ENCODE measurements around the gene MYO5C. TPM values are rescaled to one million over a fixed set of nuclear protein-coding genes. Genes with fewer than 3 reads are reported as not detected.
"Not testable (repeated sequence)": the region's sequence is repeated elsewhere in the genome, so short reads cannot be mapped to it uniquely, and the experiment has no call there.

The MYO5C gene
- total RNA-seq, 1 donor from 2014 or later: 19.7 TPM

GRCh38 chr15:52287114-52287513 is 8.5 kb downstream of the MYO5C start:
- FAIRE-seq: no peak
- peak; percentile 88 for DNase-seq (ENCODE audit: low read depth)
- no peaks in the 10 kb centered on the region for H3K36me3 ChIP-seq (ENCODE audit: control insufficient read depth, insufficient read depth, low read length)
- TF ChIP-seq CTCF (IDR thresholded peaks at IDR 0.05; ENCODE audit: insufficient read depth, low read length, severe bottlenecking): no peak
- H3K4me3 ChIP-seq (ENCODE audit: low read depth, low read length): no peak overlapping the region
- no peaks in the 10 kb centered on the region for H3K27me3 ChIP-seq (ENCODE audit: control insufficient read depth, insufficient read depth, low read length)

DNA sequence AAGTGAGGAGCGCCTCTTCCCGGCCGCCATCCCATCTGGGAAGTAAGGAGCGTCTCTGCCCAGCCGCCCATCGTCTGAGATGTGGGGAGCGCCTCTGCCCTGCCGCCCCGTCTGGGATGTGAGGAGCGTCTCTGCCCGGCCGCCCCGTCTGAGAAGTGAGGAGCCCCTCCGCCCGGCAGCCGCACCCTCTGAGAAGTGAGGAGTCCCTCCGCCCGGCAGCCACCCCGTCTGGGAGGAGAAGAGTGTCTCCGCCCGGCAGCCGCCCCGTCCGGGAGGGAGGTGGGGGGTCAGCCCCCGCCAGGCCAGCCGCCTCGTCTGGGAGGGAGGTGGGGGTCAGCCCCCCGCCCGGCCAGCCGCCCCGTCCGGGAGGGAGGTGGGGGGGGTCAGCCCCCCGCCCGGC is 9.7 kb downstream of the MYO5C start:
- not testable (repeated sequence) for H3K4me3 ChIP-seq (ENCODE audit: low read depth, low read length); H3K27me3 ChIP-seq (ENCODE audit: control insufficient read depth, insufficient read depth, low read length); H3K36me3 ChIP-seq (ENCODE audit: control insufficient read depth, insufficient read depth, low read length); FAIRE-seq; DNase-seq (ENCODE audit: low read depth)

DNA sequence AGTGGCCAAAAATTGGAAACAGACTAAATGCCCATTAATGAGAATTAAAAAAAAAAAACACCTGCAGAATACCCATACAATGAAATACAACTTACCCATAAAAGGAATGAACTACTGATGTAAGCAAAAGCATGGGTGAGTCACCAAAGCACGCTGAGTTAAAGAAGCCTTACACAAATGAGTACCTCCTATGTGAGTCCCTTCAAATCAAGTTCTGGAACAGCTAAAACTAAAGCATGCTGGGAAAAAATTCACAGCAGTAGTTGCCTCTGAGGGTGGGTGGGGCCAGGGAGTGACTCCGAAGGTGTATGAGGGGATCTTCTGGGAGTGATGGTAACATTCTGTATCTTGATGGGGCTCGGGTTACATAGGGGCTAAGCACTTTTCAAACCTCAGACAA is 11.4 kb downstream of the MYO5C start:
- Histone ChIP-seq H3K36me3 (ENCODE audit: control insufficient read depth, insufficient read depth, low read length) (no peaks in the 10 kb centered on the region), H3K4me3 (ENCODE audit: low read depth, low read length) (no peak overlapping the region), H3K27me3 (ENCODE audit: control insufficient read depth, insufficient read depth, low read length) (no peaks in the 10 kb centered on the region)
- TF ChIP-seq CTCF (IDR thresholded peaks at IDR 0.05; ENCODE audit: insufficient read depth, low read length, severe bottlenecking): no peak
- no peak for FAIRE-seq
- DNase-seq (ENCODE audit: low read depth): peak; percentile 89

DNA sequence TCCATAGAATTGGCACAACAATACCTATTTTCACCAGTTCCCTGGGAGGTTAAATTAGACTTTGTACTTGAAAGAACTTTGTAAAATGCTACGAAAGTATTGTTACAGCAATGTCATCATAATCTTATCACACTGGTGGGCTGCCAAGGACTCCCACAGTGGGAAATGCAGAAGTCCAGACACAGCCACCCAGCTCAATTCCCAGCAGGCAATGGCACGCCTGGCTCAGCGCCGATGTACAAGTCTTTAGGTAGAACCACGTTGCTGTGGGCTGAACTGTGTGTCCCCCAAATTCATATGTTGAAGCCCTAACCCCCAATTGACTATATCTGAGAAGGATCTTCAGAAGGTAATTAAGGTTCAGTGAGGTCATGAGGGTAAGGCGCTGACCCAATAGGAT is 12.3 kb downstream of the MYO5C start:
- TF ChIP-seq CTCF (IDR thresholded peaks at IDR 0.05; ENCODE audit: insufficient read depth, low read length, severe bottlenecking): no peak
- no peak for FAIRE-seq
- Histone ChIP-seq H3K36me3 (ENCODE audit: control insufficient read depth, insufficient read depth, low read length) (peaks cover 4% of the 10 kb centered on the region), H3K27me3 (ENCODE audit: control insufficient read depth, insufficient read depth, low read length) (no peaks in the 10 kb centered on the region), H3K4me3 (ENCODE audit: low read depth, low read length) (no peak overlapping the region)
- DNase-seq (ENCODE audit: low read depth): no peak

DNA sequence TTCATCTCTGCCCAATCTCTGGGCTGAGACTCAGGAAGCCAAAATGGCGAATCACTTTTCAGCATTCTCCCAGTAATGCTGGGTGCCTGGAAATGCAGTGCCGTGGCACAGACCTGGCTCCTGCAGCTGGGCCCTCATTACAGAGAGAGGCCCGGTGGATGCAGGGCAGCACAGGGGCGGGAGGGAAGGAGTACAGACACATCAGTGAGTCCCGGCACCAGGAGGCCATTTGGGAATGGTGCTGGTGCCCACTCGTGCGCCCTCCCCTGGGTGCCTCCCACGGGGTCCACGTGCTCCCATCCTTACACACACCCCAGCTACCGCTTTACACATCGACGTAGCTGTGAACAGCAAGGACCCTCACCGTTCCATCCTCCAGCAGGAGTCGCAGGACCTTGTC is 13.2 kb downstream of the MYO5C start:
- no peak for TF ChIP-seq CTCF (IDR thresholded peaks at IDR 0.05; ENCODE audit: insufficient read depth, low read length, severe bottlenecking)
- peaks cover 8% of the 10 kb centered on the region for H3K36me3 ChIP-seq (ENCODE audit: control insufficient read depth, insufficient read depth, low read length)
- no peak for FAIRE-seq
- no peak overlapping the region for H3K4me3 ChIP-seq (ENCODE audit: low read depth, low read length)
- no peaks in the 10 kb centered on the region for H3K27me3 ChIP-seq (ENCODE audit: control insufficient read depth, insufficient read depth, low read length)
- no peak for DNase-seq (ENCODE audit: low read depth)

- H3K27me3 ChIP-seq (ENCODE audit: control insufficient read depth, insufficient read depth, low read length): no peaks in the 10 kb centered on the region
- no peak for FAIRE-seq
- no peak overlapping the region for H3K4me3 ChIP-seq (ENCODE audit: low read depth, low read length)
- DNase-seq (ENCODE audit: low read depth): no peak
- TF ChIP-seq CTCF (IDR thresholded peaks at IDR 0.05; ENCODE audit: insufficient read depth, low read length, severe bottlenecking): no peak
- H3K36me3 ChIP-seq (ENCODE audit: control insufficient read depth, insufficient read depth, low read length): peaks cover 10% of the 10 kb centered on the region
Observed at GRCh38 chr15:52281085-52282035, 14.2 kb downstream of the MYO5C start.
